HL-60 (cell line): ENCODE measurements around the gene XAGE2.

Source experiments
- GABPA ChIP-seq: IDR thresholded peaks from 2 replicates; pipeline ENCODE4 v1.6.1; 2012; ENCODE audit warnings: low read depth
- TF ChIP-seq, protein P1 (sequence below): IDR thresholded peaks from one replicate; pipeline ENCODE4 v1.5.1; 2011; ENCODE audit warnings: low read length, control low read depth, inconsistent platforms; ENCODE audit not compliant: insufficient read depth

DNA sequence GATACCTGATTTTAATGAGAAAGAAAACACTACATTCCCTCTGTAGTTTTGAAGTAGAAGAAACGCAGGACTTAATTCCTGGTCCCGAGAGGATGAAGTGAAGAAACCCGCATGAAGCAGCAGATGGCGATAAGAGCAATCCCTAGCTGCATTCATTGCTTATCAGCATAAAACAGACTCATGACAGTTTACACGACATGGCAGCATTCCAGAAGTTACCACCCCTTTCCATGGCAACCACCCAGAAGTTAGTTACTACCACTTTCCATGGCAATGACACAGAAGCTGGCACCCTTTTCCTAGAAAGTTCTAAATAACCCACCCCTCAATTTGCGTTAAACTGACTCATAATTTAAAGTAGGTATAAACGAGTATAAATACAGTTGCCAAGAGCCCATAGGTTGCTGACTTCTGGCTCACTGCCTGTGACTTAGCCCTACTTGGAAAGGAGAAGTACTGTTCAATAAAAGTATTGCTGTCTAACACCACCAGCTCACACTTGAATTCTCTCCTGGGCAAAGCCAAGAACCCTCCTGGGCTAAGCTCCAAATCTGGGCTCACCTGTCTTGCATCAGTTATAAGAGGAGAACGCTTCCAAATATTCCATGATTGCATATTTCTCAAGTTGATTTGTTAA is 5.5 kb upstream of the XAGE2 start:
- TF ChIP-seq, protein P1, sequence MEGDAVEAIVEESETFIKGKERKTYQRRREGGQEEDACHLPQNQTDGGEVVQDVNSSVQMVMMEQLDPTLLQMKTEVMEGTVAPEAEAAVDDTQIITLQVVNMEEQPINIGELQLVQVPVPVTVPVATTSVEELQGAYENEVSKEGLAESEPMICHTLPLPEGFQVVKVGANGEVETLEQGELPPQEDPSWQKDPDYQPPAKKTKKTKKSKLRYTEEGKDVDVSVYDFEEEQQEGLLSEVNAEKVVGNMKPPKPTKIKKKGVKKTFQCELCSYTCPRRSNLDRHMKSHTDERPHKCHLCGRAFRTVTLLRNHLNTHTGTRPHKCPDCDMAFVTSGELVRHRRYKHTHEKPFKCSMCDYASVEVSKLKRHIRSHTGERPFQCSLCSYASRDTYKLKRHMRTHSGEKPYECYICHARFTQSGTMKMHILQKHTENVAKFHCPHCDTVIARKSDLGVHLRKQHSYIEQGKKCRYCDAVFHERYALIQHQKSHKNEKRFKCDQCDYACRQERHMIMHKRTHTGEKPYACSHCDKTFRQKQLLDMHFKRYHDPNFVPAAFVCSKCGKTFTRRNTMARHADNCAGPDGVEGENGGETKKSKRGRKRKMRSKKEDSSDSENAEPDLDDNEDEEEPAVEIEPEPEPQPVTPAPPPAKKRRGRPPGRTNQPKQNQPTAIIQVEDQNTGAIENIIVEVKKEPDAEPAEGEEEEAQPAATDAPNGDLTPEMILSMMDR, result no peak
- TF ChIP-seq GABPA, result no peak
